Measurements from ENCODE around the gene NFKBIB.
A peak's percentile ranks its signal among the peaks of the same experiment; 100 is the strongest.
"Not testable (repeated sequence)": the region's sequence is repeated elsewhere in the genome, so short reads cannot be mapped to it uniquely, and the experiment has no call there.

The NFKBIB gene, protein sequence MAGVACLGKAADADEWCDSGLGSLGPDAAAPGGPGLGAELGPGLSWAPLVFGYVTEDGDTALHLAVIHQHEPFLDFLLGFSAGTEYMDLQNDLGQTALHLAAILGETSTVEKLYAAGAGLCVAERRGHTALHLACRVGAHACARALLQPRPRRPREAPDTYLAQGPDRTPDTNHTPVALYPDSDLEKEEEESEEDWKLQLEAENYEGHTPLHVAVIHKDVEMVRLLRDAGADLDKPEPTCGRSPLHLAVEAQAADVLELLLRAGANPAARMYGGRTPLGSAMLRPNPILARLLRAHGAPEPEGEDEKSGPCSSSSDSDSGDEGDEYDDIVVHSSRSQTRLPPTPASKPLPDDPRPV

DNA sequence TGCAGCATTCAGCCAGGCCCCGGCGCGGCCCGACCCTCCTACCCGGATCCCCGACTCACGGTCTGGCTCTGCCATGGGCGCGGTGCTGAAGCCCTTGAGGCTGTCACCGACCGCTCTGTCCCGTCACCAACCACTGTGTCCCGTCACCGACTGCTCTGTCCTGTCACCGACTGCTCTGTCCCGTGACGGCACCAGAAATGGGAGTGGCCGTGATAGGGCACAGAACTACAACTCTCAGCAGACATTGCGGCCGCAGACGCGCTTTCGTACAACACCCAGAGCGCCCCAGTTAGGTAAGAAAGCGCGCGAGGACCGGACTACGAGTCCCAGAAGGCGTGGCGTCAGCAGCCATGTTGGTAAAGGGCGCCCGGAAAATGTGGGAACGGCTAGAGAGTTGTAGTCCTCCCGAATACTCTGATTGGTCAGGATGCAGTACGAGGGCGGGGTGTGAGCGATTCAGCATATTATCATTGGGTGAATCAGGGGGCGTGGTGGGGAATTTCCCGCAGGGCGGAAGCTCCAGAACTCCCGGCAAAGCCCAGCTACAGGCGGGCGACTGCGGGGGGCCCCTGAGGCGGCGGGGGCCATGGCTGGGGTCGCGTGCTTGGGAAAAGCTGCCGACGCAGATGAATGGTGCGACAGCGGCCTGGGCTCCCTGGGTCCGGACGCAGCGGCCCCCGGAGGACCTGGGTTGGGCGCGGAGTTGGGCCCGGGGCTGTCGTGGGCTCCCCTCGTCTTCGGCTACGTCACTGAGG lies at the start of gene NFKBIB, which contains the start of gene SIRT2:
TSS of gene NFKBIB (plus strand) at position 523 of the 755 bp plus-strand sequence. CDS start at position 587, 64 bp downstream.
TSS of gene SIRT2 (minus strand) at position 172 of the 755 bp plus-strand sequence. CDS start at position 75, 97 bp downstream.
- peak; percentile 100 for DNase-seq

DNA sequence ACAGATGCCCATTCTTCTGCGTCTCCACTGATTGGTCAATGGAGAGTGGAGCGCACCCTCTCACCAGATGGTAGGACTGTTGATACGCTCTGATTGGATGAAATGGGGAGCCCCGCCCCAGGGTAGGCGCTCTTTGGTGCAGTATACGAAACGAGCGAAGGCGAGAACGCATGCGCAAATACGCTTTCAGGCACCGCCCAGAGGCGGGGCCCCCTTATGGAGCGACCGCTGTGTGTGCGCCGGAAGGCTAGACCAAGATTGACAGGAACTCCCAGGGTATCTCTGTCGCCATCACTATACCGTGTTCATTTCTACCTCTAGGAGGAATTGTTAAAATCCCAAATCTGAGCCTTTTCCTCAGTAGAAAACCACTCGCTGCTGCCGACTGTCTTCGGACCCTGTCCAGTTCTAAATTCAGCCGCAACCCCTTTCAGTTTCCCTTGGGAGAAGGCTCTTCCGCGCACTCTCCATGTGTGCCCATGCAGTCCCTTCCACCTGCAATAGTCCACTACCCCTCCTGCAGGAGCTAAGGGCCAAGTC lies 49.3 kb upstream of the NFKBIB start:
- DNase-seq, result no peak

DNA sequence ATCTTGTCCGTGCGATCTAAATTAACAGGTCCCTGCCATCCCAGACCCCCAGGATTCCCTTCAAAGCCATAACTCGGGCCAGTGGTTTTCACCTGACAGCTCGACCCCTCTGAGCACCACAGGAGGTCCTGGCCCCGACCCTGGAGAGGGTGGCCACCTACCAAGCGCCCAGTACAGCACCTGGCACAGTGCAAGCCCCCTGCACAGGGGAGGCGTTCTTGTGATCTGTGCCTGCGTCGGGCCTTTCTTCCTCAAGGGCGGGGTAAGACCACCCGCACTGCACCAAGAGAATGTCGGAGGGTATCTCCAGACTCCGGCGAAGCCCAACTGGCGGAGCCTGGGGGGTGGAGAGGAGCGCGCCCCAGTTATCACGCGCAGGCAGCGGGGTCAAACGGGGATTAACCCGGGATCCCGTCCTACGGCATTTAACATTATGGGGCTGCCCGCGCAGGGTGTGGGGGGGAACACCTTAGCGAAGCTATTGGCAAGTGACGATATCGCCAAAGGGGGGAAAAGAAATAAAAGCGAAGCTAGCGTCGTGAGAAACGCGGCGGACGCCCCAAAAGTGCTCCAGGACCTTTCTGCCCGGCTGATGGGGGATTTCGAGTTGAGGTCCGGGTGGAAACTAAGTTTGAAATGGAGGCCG lies 48.7 kb upstream of the NFKBIB start:
- DNase-seq, result no peak

DNA sequence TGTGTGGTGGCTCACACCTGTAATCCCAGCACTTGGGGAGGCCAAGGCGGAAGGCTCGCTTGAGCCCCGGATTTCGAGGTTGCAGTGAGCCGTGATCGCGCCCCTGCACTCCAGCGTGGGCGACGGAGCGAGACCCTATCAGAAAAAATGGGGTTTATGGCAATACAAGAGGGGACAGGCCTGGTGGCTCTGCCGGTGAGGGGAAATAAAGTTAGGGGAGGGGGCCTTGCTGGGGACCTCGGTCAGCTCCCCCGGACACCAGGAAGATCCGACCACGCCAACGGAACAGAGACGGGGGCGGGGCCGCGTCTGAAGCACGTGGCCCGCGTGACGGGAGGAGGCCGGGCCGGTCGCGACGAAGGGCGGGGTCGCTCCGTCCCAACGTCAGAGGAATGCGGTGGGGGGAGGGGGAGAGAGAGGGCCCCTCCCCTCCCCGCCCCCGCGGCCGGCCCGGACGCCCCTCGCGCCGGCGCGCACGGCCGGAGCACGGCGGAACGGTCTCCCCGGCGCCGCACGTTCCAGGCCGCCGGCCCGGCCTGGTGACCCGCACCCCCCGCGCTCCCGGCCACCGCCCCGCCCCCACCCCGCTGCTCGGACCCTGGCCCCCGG lies 48.0 kb upstream of the NFKBIB start:
- peak; percentile 71 for DNase-seq

DNA sequence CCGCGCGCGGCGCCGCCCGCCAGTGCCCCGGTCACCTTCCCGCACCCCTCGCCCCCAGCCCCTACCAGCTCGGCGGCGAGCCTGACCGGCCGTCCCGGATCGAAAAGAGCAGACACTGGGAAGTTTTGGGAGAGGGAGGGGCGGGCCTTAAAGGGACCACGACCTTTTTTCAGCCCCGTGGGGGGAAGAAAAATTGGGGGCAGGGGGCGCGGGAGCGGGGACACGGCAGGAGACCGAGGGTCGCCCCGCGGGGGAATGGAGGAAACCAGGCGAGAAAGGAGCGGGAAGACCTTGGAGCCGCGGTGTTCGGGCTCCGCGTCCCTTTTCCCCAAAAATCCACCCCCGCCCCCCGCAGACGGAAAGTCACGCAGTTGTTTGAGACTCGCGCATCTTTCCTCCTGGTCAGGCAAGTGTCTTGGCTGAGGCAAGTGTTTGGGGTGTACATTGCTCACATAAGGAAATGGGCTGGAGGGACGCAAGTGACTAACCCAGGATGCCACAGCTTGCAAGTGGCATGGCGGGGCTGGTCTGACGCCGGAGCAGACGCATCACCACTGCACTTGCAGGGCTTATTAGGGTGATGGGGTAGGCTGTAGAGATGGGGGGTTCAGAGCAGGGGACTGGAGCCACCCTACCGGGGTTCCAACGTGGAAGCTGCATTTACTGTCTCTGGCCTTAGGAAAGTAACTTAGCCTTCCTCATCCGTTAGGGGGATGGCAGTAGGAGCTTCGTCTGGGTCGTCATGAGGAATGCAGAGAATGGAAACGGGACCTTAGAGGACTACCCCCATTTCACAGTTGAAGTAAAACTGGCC lies 47.3 kb upstream of the NFKBIB start:
- DNase-seq, result no peak

DNA sequence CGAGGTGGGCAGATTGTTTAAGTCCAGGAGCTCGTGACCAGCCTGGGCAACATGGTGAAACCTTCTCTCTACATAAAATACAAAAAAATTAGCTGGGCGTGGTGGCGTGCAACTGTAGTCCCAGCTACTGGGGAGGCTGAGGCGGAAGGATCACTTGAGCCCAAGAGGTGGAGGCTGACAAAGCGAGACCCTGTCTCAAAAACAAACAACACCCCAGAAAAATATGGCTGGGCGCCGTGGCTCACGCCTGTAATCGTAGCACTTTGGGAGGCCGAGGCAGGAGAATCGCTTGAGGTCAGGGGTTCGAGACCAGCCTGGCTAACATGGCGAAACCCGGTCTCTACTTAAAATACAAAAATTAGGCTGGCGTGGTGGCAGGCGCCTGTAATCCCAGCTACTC lies 46.6 kb upstream of the NFKBIB start:
- DNase-seq, result no peak

DNA sequence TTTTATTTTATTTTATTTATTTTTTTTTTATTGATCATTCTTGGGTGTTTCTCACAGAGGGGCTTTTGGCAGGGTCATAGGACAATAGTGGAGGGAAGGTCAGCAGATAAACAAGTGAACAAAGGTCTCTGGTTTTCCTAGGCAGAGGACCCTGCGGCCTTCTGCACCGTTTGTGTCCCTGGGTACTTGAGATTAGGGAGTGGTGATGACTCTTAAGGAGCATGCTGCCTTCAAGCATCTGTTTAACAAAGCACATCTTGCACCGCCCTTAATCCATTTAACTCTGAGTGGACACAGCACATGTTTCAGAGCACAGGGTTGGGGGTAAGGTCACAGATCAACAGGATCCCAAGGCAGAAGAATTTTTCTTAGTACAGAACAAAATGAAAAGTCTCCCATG lies 44.8 kb upstream of the NFKBIB start:
- not testable (repeated sequence) for DNase-seq

DNA sequence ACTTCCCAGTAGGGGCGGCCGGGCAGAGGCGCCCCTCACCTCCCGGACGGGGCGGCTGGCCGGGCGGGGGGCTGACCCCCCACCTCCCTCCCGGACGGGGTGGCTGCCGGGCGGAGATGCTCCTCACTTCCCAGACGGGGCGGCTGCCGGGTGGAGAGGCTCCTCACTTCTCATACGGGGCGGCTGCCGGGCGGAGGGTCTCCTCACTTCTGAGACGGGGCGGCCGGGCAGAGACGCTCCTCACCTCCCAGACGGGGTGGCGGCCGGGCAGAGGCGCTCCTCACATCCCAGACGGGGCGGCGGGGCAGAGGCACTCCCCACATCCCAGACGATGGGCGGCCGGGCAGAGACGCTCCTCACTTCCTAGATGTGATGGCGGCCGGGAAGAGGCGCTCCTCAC lies 44.0 kb upstream of the NFKBIB start:
- DNase-seq, result not testable (repeated sequence)

DNA sequence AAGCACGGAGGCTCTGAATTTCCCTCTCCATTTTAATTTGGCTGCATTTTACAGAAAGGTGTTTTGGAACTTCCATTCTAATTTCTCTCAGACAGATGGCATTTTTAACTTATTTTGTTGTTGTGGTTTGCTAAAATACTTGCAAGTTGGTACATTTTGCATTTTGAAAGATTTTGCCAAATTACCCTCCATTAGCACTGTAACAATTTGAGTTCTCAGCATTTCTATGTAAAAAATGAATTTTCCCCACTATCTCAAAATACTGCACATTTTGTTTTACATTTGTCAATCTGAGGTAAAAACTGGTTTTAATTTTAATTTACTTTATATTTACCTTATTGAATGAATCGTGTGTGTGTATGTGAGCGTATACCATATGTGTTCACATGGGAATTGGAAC lies 43.0 kb upstream of the NFKBIB start:
- no peak for DNase-seq

DNA sequence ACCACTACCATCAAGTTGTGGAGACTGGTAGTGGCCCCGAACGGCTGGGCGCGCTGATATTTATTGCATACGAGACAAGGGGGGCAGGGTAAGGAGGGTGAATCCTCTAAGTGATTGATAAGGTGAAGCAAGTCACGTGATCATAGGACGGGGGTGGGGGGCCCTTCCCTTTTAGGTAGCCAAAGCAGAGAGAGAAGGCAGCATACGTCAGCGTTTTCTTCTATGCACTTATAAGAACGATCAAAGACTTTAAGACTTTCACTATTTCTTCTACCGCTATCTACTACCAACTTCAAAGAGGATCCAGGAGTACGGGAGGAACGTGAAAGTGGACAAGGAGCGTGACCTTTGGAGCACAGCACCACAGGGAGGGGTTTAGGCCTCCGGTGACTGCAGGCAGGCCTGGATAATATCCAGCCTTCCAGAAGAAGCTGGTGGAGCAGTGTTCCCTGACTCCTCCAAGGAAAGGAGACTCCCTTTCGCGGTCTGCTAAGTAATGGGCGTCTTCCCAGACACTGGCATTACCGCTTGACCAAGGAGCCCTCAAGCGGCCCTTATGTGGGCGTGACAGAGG lies 40.1 kb upstream of the NFKBIB start:
- DNase-seq, result not testable (repeated sequence)

DNA sequence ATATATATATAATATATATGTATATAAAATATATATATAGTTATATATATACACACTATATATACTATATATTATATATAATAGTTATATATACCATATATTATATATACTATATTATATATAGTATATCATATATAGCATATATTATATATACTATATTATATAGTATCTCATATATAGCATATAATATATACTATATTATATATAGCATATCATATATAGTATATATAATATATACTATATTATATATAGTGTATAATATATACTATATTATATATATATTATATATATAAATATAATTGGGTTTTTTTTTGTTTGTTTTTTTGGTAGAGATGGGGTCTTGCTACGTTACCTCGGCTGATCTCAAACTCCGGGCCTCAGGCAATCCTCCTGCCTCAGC lies 38.4 kb upstream of the NFKBIB start:
- no peak for DNase-seq

DNA sequence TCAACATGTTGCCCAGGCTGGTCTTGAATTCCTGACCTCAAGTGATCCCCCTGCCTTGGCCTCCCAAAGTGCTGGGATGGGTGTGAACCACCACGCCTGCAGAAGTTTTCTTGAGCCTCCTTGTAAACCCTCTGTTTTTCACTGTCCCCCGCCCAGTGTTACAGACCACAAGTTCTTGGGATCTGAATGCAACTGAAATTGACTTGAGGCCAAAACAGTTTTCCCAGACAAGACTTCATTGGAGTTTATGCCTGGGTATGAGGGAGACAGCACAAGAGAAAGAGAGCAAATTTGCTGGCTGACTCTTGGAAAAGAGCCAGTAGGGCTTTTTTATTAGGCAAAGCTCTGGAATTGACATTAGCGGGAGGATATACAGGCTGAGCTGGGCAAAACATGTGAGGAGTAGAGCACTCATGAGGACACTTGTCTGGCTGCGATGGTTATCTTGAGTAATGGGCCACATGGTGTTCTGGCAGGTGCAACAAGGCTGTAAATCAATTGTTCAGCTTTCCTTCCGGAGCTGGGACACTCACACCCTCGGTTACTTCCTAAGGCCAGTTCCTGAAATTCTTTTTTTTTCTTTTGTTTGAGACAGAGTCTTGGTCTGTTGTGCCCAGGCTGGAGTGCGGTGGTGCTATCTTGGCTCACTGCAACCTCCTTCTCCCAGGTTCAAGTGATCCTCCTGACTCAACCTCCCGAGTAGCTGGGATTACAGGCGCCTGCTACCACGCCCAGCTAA lies 37.3 kb upstream of the NFKBIB start:
- DNase-seq, result peak; percentile 97

DNA sequence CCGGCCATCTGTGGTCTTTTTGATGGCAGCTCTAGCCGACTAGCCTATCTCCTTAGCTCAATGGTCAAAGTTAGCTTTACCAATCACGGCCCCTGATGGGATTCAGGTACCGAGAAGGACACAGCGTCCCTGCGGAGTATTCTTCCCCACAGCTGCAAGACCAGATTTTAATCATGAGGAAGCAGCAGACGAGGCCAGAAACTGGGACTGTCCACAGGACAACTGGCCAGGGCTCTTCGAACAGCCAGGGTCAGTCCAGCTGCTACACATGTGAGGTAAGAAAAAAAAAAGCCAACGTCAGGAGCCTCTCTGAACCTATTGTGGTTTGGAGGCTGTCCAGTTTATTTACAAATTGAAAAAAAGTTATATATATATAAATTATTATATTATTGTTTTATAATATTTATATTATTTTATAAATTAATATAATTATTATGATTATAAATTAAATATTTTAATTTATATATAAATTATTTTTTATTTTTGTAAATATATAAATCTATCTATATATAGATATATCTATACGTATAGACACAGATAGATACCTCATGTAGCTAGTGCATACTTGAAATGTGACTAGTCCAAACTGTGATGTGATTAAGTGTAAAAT lies 32.5 kb upstream of the NFKBIB start:
- no peak for DNase-seq

DNA sequence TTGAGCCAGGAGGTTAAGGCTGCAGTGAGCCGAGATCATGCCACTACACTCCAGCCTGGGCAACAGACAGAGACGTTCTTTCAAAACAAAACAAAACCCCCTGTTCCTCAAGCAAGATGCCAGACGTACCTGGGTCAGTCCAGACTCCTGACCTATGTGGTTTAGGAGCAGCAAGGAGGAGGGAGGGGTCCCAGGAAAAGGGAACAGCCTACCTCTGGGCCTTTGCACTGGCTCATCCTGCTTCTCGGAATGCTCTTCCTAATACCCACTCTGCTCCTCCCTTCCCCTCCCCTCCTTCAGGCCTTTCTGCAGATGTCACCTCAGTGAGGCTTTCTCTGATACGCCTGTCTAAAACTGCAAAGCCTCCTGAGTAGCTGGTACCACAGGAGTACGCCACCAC lies 31.2 kb upstream of the NFKBIB start:
- no peak for DNase-seq

DNA sequence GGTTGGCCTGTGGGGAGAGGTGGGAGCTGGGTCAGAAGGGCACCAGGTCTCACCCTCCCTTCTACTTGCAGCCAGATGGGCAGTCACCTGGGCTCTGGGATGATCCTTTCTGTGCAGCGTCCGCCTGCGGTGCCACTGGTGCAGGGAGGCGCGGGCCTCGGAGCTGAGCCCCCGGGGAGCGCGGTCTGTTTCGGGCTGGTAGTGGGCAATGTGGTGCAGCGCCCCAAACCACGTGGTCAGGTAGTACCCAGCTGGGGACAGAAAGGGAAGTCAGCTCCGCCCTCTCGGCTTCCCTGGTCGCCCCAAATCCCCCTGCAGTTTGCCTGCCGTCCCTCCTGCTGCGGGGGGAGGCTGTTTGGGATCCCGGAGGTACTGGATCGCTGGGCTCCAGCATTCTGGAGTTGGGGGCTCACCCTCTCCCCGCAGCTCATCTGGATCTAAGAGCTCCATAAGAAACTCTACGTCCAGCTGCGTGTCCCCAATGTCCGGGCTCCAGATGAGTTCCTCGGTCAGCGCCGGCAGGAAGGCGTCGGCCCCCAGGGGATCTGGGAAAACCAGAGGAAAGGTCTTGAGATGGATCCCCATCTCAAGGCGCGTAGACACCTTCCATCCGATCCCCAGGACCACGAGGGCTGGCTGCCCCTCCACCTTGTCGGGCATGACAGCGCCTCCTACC lies 30.5 kb upstream of the NFKBIB start:
- DNase-seq, result no peak

DNA sequence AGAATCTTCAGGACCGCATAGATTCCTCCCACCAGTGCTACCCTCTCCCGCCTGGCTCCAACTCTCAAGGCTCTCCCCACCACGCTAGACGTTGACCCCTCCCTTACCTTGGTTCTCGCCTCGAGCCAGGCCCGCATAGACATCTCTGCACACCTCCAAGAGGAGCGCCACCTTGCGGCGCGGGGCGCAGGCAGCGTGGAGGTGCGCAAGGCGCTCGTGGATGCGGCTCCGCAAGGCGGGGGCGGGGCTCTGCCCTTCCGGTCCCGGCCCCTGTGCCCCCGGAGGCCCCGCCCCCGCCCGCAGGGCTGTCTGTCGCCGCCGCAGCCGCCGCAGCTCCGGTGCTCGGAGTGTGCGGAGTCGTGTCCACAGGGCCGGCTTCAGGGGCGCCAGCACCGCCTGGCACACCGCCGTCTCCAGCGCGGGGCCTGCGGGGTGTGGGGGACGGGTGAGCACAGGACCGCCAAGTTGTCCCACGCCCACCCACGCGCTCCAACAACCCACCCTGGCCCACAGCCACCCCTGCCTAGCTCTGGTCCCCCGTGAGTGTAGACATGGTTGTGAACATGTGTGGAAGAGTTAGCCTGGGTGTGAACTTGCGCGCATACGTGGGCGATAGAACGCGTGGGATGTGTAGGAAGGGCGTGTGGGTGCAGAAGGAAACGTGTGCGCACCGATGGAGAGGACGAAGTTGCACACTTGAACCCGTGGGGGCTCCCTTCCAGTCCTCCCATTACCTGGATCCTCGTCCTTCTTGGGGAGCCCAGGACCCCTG lies 29.7 kb upstream of the NFKBIB start:
- no peak for DNase-seq

DNA sequence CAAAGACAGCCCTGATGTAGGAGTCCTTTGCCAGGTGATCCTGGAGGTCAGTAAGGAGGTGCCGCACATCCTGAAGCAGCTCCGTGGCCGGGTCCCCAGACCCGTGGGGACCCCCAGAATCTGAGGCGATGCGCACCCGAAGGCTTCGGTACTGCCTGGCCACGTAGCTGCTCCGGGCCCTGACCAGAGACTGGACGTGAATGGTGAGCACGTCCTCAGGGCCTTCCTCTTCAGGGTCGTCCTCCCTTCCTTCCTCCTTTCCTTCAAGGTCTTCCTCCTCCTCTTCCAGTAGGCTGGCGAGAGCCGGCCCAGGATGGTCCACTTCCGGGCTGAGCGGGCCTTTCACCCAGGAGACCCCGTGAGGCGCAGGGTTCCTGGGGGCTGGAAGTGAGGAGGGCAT lies 29.2 kb upstream of the NFKBIB start:
- no peak for DNase-seq

DNA sequence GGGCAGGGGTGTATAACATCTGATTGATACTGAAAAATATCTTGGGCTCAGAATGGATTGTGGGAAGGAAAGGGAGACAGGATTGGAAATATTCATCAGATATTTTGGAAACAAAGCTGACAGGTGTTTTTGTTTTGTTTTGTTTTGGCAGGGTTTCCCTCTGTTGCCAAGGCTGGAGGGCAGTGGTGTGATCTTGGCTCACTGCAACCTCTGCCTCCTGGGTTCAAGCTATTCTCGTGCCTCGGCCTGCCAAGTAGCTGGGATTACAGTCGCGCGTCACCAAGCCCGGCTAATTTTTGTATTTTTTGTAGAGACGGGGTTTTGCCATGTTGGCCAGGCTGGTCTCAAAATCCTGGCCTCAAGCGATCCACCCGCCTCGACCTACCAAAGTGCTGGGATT lies 26.4 kb upstream of the NFKBIB start:
- not testable (repeated sequence) for DNase-seq
